HepG2 (cell line): Measurements from ENCODE around the gene ARMCX4.

Source experiments
- ASH2L ChIP-seq: fragments of 300-600, 200-600 bp; sonication (generic); IDR thresholded peaks from 2 replicates; pipeline ENCODE4 v1.7.0; 2017; ENCODE audit warnings: low read depth, mild to moderate bottlenecking, moderate library complexity, mixed read lengths, low read length; ENCODE audit not compliant: insufficient read length
- CBX1 ChIP-seq: IDR thresholded peaks from one replicate; pipeline ENCODE4 v1.6.1; 2016; ENCODE audit warnings: antibody characterized with exemption, low read depth
- CHD2 ChIP-seq: IDR thresholded peaks from 2 replicates; pipeline ENCODE4 v1.6.1; 2011; ENCODE audit warnings: low read depth, low read length, improper control_type of control experiment
- CTCF ChIP-seq: sonication (generic); formaldehyde crosslinking; IDR thresholded peaks from 2 replicates; pipeline ENCODE4 v1.5.0; 2020; ENCODE audit warnings: mild to moderate bottlenecking, missing genetic modification reagents, moderate library complexity
- SIN3B ChIP-seq: fragments of 150-350 bp; IDR thresholded peaks from 2 replicates; pipeline ENCODE4 v1.6.1; 2014; ENCODE audit warnings: low read length
- SMARCC2 ChIP-seq: fragments of 450-650 bp; IDR thresholded peaks from 2 replicates; pipeline ENCODE4 v1.6.1; 2017; ENCODE audit warnings: antibody characterized with exemption, mild to moderate bottlenecking
- TEAD2 ChIP-seq: sonication (generic); formaldehyde crosslinking; IDR thresholded peaks from 2 replicates; pipeline ENCODE4 v1.9.0; 2021; ENCODE audit warnings: missing genetic modification reagents
- ZBTB8A ChIP-seq: sonication (generic); formaldehyde crosslinking; IDR thresholded peaks from 2 replicates; pipeline ENCODE4 v1.4.0; 2020; ENCODE audit warnings: mild to moderate bottlenecking, low read depth, missing genetic modification reagents, borderline replicate concordance
- ZNF629 ChIP-seq: sonication (generic); formaldehyde crosslinking; conservative IDR thresholded peaks from 2 replicates; pipeline ENCODE4 v1.5.0; 2020; ENCODE audit warnings: missing genetic modification reagents
- TF ChIP-seq, protein P1 (sequence below): sonication (generic); formaldehyde crosslinking; conservative IDR thresholded peaks from 2 replicates; pipeline ENCODE4 v1.4.0; 2020; ENCODE audit warnings: mild to moderate bottlenecking, missing genetic modification reagents, moderate library complexity
- TF ChIP-seq, protein P2 (sequence below): IDR thresholded peaks from 2 replicates; pipeline ENCODE4 v1.6.1; 2016; ENCODE audit warnings: low read depth, missing genetic modification reagents, missing compliant biosample characterization

DNA sequence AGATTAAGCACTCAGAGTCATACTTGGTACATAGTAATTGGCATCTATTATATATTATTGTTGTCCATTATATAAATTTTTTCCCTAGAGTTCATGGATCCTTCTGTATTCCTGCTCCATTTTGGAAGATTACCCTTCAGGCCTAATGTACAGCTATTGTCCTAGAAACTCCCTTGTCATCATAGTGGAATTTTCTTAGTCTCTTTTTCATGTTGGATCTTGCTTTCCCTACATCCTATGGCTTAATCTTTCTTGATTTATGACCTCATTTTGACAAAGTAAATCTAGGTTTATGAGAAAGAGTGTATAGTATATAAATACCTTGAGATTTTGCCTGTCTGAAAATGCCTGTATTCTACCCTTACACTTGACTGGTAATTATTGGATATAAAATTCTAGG is 22.1 kb downstream of the ARMCX4 start:
- TF ChIP-seq ZNF629 (CRISPR knock-in tag) (no peak), CTCF (CRISPR knock-in tag) (no peak), CBX1 (no peak), TEAD2 (no peak), ZBTB8A (no peak), CHD2 (no peak), ASH2L (no peak), SIN3B (no peak), SMARCC2 (no peak)
- TF ChIP-seq, protein P1, sequence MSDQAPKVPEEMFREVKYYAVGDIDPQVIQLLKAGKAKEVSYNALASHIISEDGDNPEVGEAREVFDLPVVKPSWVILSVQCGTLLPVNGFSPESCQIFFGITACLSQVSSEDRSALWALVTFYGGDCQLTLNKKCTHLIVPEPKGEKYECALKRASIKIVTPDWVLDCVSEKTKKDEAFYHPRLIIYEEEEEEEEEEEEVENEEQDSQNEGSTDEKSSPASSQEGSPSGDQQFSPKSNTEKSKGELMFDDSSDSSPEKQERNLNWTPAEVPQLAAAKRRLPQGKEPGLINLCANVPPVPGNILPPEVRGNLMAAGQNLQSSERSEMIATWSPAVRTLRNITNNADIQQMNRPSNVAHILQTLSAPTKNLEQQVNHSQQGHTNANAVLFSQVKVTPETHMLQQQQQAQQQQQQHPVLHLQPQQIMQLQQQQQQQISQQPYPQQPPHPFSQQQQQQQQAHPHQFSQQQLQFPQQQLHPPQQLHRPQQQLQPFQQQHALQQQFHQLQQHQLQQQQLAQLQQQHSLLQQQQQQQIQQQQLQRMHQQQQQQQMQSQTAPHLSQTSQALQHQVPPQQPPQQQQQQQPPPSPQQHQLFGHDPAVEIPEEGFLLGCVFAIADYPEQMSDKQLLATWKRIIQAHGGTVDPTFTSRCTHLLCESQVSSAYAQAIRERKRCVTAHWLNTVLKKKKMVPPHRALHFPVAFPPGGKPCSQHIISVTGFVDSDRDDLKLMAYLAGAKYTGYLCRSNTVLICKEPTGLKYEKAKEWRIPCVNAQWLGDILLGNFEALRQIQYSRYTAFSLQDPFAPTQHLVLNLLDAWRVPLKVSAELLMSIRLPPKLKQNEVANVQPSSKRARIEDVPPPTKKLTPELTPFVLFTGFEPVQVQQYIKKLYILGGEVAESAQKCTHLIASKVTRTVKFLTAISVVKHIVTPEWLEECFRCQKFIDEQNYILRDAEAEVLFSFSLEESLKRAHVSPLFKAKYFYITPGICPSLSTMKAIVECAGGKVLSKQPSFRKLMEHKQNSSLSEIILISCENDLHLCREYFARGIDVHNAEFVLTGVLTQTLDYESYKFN = no peak
- TF ChIP-seq, protein P2, sequence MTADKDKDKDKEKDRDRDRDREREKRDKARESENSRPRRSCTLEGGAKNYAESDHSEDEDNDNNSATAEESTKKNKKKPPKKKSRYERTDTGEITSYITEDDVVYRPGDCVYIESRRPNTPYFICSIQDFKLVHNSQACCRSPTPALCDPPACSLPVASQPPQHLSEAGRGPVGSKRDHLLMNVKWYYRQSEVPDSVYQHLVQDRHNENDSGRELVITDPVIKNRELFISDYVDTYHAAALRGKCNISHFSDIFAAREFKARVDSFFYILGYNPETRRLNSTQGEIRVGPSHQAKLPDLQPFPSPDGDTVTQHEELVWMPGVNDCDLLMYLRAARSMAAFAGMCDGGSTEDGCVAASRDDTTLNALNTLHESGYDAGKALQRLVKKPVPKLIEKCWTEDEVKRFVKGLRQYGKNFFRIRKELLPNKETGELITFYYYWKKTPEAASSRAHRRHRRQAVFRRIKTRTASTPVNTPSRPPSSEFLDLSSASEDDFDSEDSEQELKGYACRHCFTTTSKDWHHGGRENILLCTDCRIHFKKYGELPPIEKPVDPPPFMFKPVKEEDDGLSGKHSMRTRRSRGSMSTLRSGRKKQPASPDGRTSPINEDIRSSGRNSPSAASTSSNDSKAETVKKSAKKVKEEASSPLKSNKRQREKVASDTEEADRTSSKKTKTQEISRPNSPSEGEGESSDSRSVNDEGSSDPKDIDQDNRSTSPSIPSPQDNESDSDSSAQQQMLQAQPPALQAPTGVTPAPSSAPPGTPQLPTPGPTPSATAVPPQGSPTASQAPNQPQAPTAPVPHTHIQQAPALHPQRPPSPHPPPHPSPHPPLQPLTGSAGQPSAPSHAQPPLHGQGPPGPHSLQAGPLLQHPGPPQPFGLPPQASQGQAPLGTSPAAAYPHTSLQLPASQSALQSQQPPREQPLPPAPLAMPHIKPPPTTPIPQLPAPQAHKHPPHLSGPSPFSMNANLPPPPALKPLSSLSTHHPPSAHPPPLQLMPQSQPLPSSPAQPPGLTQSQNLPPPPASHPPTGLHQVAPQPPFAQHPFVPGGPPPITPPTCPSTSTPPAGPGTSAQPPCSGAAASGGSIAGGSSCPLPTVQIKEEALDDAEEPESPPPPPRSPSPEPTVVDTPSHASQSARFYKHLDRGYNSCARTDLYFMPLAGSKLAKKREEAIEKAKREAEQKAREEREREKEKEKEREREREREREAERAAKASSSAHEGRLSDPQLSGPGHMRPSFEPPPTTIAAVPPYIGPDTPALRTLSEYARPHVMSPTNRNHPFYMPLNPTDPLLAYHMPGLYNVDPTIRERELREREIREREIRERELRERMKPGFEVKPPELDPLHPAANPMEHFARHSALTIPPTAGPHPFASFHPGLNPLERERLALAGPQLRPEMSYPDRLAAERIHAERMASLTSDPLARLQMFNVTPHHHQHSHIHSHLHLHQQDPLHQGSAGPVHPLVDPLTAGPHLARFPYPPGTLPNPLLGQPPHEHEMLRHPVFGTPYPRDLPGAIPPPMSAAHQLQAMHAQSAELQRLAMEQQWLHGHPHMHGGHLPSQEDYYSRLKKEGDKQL (CRISPR knock-in tag) = no peak
